ENCODE data around the gene COLGALT1.

Gene COLGALT1

DNA sequence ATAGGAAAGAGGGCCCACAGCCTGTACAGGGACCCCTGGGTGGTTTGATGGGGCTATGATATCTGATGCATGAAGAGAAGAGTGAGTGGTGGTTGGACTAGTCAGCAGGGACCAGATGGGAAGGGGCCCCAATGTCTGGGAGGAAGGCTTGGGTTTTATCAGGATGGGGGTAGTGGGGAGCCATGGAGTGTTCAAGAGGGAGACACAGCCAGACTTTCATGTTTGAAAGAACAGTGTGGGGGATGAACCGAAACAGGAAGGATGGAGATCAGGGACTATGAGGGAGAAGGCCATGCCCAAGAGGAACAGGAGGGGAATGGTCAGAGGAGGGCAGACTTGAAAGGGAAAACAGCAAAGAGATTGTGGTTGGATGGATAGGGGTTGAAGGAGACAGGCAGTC lies 69.6 kb downstream of the COLGALT1 start:
- DNase-seq, result no peak

DNA sequence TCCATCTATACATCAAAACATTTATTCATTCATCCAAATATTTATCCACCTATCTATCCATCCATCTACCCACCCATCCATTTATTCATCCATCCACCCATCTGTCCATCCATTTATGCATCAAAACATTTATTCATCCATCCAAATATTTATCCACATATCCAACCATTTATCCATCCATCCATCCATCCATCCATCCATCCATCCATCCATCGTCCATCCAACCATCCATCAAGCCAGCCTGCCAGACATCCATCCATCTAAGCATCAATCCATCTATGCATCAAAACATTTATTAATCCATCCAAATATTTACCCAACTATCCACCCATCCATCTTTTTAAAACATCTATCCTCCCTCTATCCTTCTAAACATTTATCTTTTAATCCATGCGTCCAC lies 70.5 kb downstream of the COLGALT1 start:
- no peak for DNase-seq

DNA sequence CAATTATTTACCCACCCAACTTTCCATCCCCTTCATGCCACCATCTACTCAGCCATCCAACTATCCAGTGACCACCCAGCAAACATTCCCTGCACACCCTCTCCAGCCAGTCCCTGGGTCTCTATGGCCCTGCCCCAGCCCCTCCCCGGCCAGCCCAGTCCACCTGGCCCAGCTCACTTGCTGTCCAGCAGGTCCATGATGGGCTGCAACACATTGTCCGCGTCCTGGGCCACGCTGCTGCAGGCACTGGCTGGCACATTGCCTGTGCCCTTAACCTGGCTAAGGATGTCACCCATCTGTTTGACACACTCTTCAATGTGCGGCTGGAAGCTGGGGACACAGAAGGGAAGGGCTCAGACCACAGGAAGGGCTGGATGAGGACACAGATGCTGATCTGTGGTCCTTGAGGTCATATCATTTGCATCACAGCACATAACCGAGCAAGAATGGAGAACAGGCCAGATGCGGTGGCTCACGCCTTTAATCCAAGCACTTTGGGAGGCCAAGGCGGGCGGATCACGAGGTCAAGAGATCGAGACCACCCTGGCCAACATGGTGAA lies 71.1 kb downstream of the COLGALT1 start:
- DNase-seq, result no peak

DNA sequence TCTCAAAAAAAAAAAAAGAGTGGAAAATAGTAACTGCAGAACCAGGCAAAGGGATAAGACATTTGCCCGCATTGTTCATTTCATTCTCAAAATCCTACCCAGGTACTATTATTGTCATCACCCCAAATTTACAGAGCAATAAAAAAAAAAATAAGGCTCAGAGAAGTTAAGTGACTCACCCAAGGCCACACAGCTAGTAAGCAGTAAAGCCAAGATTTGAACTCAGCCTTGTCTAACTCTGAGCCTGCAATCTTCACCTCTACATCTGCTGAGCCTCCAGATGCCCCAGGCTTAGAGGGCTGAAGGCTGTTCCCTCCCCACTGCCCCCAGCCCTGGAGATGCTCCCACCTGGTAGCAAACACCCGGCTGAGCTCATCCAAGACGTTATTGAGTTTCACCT lies 71.7 kb downstream of the COLGALT1 start:
- no peak for DNase-seq

DNA sequence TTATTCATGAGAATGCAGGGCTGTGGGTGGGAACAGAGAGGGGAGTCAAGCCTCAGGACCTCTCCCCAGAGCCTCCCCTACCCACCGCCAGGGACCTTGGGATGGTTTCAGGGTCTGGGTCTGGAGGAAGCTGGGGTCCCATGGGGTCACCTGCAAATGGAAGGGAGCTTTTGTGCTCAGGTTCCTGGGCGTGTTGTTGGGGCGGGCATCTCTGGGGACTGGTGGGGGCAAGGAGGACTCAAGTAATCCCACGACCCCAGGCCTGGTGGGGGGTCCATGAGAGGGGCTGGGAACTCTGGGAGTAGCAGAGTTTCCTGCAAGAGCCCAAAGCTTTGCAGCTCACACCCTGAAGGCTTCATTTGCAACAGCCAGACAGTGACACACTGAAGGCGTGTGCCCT lies 72.5 kb downstream of the COLGALT1 start:
- DNase-seq, result no peak

DNA sequence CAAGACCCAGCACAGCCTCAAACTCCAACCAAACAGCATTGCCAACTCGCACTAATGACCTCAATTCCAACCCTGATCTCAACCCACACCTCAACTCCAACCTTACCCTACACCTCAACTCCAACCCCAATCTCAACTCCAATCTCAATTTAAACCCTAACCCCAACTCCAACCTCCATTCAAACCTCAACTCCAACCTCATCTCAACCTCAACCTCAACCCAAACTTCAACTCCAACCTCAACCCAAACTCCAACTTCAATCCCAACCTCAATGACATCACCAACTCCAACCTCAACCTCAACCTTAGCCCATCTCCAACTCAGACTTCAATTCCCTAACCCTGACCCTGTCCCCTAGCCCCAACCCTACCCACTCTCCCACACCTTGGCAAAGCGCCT lies 74.3 kb downstream of the COLGALT1 start:
- DNase-seq, result no peak

DNA sequence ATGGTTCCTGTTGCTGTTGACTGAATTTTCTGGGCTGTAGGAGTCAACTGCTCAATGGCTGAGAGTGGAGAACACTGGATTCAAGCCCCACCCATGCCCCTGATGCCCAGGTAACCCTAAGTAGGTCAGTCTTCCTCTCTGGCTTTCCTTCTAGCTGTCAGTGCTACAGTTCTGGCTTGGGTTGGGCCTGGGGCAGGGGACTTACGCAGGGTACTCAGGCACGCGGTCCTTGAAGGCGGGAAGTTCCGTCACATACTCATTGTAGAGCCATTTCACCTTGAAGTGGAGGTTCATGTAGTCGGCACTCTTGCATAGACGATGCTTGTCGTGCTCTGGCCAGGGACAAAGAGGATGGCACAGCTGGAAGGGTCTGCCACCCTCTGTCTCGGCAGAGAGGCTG lies 77.1 kb downstream of the COLGALT1 start:
- DNase-seq, result no peak

All from NCI-H510A (cell line).